Large intestine (tissue), 3 donors: ENCODE measurements around the gene ANKRD55. TPM values are rescaled to one million over a fixed set of nuclear protein-coding genes. Genes with fewer than 3 reads are reported as not detected.

Experiments
- DNase-seq, 2 donors: peaks; one replicate each; pipeline versions ENCODE4 v3.0.0 to v3.0.0-alpha.2; 2013
- H3K27ac ChIP-seq: one replicate; pipeline ENCODE4 v1.5.1; 2013; ENCODE audit warnings: low read length
- H3K27me3 ChIP-seq: 2 replicates; pipeline ENCODE4 v1.6.1; 2013; ENCODE audit warnings: low read length; ENCODE audit not compliant: control insufficient read depth, insufficient read depth
- H3K36me3 ChIP-seq: 2 replicates; pipeline ENCODE4 v1.6.1; 2013; ENCODE audit warnings: low read length; ENCODE audit not compliant: control insufficient read depth, insufficient read depth
- H3K4me1 ChIP-seq: one replicate; pipeline ENCODE4 v1.6.1; 2013; ENCODE audit warnings: low read length; ENCODE audit not compliant: control insufficient read depth, insufficient read depth
- H3K4me3 ChIP-seq: one replicate; pipeline ENCODE4 v1.5.1; 2013; ENCODE audit warnings: low read length
- H3K9me3 ChIP-seq: one replicate; pipeline ENCODE4 v1.6.1; 2013; ENCODE audit warnings: mild to moderate bottlenecking, low read depth, low read length, moderate library complexity; ENCODE audit not compliant: control insufficient read depth
- WGBS: methylation state at CpG from one replicate; pipeline ENCODE4 v1.1.5; 2013; ENCODE audit warnings: low lambda C conversion rate; ENCODE audit not compliant: insufficient coverage; 5-methylcytosine and 5-hydroxymethylcytosine counted together
- polyA plus RNA-seq: library from polyadenylated mRNA; unstranded; fragments of 120-200 nt; gene quantifications from one replicate; pipeline ENCODE4 v1.2.1, GENCODE V29; 2013

ANKRD55 gene
- polyA plus RNA-seq, 1 donor, result 0.18 TPM

DNA sequence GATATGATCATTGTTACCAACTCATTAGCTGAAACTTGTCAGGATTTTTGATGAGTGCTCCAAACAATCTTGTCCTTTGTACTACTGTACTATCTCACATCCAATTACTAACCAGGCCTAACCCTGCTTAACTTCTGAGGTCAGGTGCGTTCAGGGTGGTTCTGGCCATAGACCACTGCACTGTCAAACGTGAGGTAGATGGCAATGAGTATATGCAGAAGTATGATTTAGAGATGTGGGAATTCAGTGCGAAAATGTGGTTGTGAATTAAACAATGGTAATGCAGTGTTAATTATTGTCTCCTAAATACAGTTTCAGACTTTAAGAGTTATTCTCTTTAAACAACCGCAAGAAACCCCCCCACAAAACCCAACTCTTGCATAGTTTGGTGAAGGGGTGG is 86.5 kb downstream of the ANKRD55 start:
- no peak for DNase-seq

DNA sequence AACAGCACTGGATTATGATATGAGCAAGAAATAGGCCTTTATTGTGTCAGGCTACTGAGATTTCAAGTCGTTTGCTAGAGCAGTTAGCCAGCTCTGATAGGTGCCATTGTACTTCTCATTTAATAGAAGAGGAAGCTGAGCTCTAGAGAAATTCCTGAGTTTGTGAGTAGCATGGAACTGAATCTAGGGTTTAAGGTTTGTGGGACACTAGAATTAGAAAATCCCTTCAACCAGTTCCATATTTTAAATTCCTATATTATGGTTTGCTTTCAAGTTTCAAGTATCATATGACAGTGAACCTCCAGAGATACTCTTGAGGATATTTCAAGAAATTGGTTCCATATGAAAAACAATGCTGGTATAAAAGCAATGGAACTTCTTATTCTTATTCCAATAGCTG is 87.6 kb downstream of the ANKRD55 start:
- peaks cover 13% of the 10 kb centered on the region for H3K4me1 ChIP-seq
- H3K9me3 ChIP-seq, result no peaks in the 10 kb centered on the region
- H3K4me3 ChIP-seq, result no peak overlapping the region
- H3K36me3 ChIP-seq, result no peaks in the 10 kb centered on the region
- WGBS, result no CpG with 5 or more reads among the region's 1 CpG
- DNase-seq, result no peak
- H3K27ac ChIP-seq, result no peak overlapping the region
- no peaks in the 10 kb centered on the region for H3K27me3 ChIP-seq

More for the DNA sequence above, 86.5 kb downstream of the ANKRD55 start:
- Histone ChIP-seq H3K27me3 (no peaks in the 10 kb centered on the region), H3K27ac (no peak overlapping the region), H3K4me1 (peaks cover 13% of the 10 kb centered on the region), H3K36me3 (no peaks in the 10 kb centered on the region), H3K9me3 (no peaks in the 10 kb centered on the region), H3K4me3 (no peak overlapping the region)
- WGBS, result 78% methylated on average over 4 of the region's 4 CpGs

DNA sequence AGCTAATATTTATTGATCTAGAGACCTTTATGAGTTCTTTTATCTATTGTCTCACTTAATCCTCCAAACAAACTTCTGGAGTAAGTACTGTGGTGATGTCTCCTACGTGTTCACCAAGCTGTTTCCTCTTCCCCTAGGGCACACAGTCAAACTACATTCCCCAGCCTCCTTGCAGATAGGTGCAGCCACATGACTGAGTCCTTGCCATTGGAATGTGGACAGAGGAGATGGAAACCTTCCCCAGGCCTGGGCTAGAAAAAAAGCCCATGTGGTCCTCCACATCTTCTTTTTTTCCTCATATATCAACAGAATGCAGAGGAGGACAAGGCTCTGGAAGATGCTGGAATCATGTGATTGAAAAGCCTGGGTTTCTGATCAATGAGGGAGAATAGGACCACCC is 88.0 kb downstream of the ANKRD55 start:
- WGBS, result no CpG with 5 or more reads among the region's 1 CpG
- no peak for DNase-seq
- H3K4me3 ChIP-seq, result no peak overlapping the region
- no peaks in the 10 kb centered on the region for H3K9me3 ChIP-seq
- no peak overlapping the region for H3K27ac ChIP-seq
- no peaks in the 10 kb centered on the region for H3K36me3 ChIP-seq
- no peaks in the 10 kb centered on the region for H3K27me3 ChIP-seq
- H3K4me1 ChIP-seq, result peaks cover 13% of the 10 kb centered on the region

DNA sequence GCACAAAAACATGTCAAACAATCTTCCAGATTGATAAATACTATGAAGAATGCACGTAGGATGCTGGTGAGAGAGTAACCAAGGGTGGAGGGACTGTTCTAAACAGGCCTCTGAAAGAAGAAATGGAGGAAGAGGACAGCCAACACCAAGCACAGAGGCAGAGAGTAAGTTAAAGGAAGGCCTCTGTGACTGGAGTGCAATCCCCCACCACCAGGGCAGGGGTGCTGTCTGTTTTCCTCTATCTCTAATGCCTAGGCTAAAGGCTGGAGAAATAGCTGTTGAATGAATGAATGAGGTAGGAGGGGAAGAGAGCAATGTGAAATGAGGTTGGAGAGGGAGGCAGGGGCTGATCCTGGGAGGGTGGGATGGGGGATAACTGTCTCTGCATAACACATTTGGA is 88.9 kb downstream of the ANKRD55 start:
- Histone ChIP-seq H3K4me3 (no peak overlapping the region), H3K36me3 (no peaks in the 10 kb centered on the region), H3K27ac (no peak overlapping the region), H3K4me1 (peaks cover 13% of the 10 kb centered on the region), H3K9me3 (no peaks in the 10 kb centered on the region), H3K27me3 (no peaks in the 10 kb centered on the region)
- WGBS, result 100% methylated on average over 1 of the region's 1 CpG
- no peak for DNase-seq

DNA sequence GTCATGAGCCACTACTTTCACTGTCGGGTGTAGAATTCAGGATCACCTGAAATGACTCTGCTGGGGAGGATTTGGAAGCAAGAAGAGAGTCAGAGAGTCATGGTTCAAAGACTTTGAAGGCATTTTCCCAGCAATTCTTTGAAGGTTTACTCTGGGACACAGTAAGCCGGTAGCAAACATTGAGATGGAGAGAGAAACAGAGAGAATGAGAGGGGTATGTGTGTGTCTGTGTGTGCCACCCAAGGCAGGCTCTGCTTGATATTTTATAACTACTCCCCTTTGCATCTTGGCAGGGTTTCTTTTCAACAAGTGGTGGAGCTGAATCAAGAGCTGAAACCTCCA is 89.8 kb downstream of the ANKRD55 start:
- H3K27me3 ChIP-seq, result no peaks in the 10 kb centered on the region
- no peak overlapping the region for H3K27ac ChIP-seq
- WGBS, result no CpG with 5 or more reads among the region's 2 CpGs
- no peaks in the 10 kb centered on the region for H3K9me3 ChIP-seq
- no peaks in the 10 kb centered on the region for H3K36me3 ChIP-seq
- peaks cover 13% of the 10 kb centered on the region for H3K4me1 ChIP-seq
- DNase-seq, result no peak
- H3K4me3 ChIP-seq, result no peak overlapping the region

DNA sequence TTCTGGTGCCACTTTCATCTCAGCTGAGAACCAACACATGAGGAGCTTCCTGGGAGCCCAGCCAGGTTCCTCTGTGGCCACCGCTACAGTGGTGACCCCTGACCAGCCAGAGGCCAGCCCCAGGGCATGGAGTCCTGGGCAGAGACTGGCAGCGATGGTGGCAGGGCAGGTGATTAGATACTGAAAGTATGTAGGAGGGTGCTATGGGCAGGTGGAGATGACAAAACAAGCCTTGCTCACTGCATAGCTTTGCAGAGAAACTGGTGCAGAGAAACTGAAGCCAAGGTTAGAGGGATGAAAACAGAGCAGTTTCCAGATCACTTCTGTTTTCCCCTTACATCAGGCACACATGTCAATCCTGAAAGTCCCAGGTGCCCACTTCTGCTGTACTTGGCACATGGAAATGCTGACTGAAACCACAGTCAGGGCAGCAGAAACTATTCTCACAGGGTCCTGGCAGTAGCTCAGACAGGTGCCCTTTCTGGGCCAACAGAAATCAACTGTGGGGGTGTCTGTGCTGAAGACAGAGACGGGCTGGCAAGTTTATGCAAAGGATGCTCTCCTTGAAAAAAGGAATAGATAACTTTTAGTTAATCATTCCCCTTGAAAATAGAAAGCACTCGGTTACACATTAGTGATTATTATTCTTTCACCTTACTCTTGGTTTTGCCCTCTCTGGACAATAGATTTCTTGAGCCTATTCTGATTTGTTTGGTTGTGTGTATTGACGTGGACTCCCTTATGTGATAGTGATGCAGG is 90.3 kb downstream of the ANKRD55 start:
- no peak for DNase-seq
- H3K4me3 ChIP-seq, result no peak overlapping the region
- H3K27ac ChIP-seq, result no peak overlapping the region

DNA sequence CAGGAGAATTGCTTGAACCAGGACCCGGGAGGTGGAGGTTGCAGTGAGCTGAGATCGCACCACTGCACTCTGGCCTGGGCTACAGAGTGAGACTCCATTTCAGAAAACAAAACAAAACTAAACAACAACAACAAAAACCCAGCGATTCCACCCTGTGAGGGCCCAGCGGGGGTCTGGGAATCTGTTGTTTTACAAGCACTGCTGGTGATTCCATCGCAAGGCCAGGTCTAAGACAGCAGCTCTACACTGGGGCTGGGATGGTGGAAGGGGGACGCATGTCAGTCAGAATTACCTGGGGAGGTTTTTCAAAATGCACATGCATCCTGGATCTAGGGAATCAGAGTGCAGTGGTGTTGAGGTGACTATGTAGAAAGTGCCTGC is 90.9 kb downstream of the ANKRD55 start:
- Histone ChIP-seq H3K4me1 (peaks cover 13% of the 10 kb centered on the region), H3K9me3 (no peaks in the 10 kb centered on the region), H3K27me3 (no peaks in the 10 kb centered on the region), H3K36me3 (no peaks in the 10 kb centered on the region), H3K27ac (no peak overlapping the region), H3K4me3 (no peak overlapping the region)
- WGBS, result 100% methylated on average over 1 of the region's 6 CpGs
- no peak for DNase-seq

More for the DNA sequence above, 90.3 kb downstream of the ANKRD55 start:
- WGBS, result 30% methylated on average over 2 of the region's 5 CpGs
- no peaks in the 10 kb centered on the region for H3K27me3 ChIP-seq
- no peaks in the 10 kb centered on the region for H3K9me3 ChIP-seq
- H3K4me1 ChIP-seq, result peaks cover 13% of the 10 kb centered on the region
- H3K36me3 ChIP-seq, result no peaks in the 10 kb centered on the region

DNA sequence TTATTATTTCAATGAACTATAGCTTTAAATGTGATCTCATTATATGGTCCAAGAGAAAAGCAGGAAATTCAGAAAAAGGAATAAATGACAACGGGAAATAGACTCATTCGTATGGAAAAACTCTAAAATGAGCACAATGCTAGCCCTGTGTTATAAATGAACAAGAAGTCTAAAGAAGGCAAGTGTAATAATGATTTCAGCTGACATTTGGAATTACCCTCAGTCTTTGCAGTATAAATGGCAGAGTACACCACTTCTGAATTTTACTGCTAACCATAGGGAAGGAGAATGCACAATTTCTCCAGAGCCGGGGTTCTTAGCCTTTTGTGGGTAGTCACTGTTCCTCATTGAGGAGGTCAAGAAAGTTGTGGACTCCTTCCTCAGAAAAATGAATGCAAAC is 93.1 kb downstream of the ANKRD55 start:
- WGBS, result 83% methylated on average over 2 of the region's 3 CpGs
- H3K4me3 ChIP-seq, result no peak overlapping the region
- no peak for DNase-seq
- H3K9me3 ChIP-seq, result no peaks in the 10 kb centered on the region
- no peak overlapping the region for H3K27ac ChIP-seq
- H3K36me3 ChIP-seq, result no peaks in the 10 kb centered on the region
- H3K27me3 ChIP-seq, result no peaks in the 10 kb centered on the region
- peaks cover 13% of the 10 kb centered on the region for H3K4me1 ChIP-seq

DNA sequence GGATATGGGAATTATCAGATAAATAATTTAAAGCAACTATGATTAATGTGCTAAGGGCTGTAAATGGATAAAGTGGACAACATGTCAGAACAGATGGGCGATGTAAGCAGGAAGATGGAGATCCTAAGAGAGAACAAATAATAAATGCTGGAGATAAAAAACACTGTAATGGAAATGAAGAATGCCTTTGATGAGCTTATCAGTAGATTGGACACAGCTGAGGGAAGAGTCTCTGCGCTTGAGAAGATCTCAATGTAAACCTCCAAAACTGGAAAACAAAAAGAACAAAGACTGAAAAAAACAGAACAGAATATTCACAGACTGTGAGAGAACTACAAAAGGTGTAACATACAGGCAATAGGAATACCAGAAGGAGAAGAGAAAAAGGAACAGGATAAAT is 102.5 kb downstream of the ANKRD55 start:
- H3K27ac ChIP-seq, result no peak overlapping the region
- no peaks in the 10 kb centered on the region for H3K27me3 ChIP-seq
- no peak overlapping the region for H3K4me3 ChIP-seq
- no peaks in the 10 kb centered on the region for H3K36me3 ChIP-seq
- WGBS, result 95% methylated on average over 2 of the region's 2 CpGs
- no peak for DNase-seq
- H3K4me1 ChIP-seq, result peaks cover 9% of the 10 kb centered on the region
- H3K9me3 ChIP-seq, result peaks cover 9% of the 10 kb centered on the region

DNA sequence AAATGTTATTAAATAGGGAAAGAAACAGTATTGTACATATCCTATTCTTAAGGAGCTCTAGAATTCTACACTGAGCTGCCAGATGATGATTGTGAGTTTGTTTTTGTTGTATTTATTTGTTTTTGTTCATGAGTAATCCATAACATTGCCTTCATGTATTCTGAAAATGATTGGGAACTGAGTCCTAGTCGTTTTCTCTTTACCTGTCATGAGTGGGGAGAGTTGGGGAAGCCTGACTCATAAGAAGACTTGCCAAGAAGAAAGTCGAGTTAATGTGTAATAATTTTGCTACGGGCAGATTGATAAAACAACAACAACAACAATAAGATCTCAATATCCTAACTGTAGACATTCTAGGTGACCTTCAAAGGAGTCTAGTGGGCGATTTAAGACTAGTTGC is 103.8 kb downstream of the ANKRD55 start:
- H3K36me3 ChIP-seq, result no peaks in the 10 kb centered on the region
- H3K27me3 ChIP-seq, result no peaks in the 10 kb centered on the region
- no peak for DNase-seq
- WGBS, result 100% methylated on average over 1 of the region's 4 CpGs
- peaks cover 16% of the 10 kb centered on the region for H3K4me1 ChIP-seq
- peaks cover 9% of the 10 kb centered on the region for H3K9me3 ChIP-seq
- H3K4me3 ChIP-seq, result no peak overlapping the region
- no peak overlapping the region for H3K27ac ChIP-seq

DNA sequence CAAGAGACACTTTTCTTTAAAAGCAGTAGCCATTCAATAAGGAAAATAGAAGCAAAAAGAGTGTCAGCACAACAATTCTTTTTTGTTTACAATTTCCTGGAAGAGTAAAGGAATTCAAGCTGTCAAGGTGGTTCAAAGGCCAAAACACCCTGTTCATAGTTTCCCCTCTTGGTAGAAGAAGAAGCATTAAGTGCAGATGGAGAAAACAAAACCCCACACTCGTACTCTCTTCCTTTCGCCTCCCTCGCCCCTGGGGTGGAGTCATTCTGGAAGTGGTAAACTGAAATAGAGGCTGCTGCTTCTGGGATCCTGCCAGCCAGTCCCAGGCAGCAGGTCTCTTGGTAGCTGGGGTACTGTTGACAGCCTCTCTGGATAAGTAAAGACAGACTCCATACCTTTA is 105.0 kb downstream of the ANKRD55 start:
- H3K27ac ChIP-seq, result no peak overlapping the region
- WGBS, result no CpG with 5 or more reads among the region's 3 CpGs
- H3K27me3 ChIP-seq, result no peaks in the 10 kb centered on the region
- peaks cover 21% of the 10 kb centered on the region for H3K4me1 ChIP-seq
- H3K9me3 ChIP-seq, result peaks cover 9% of the 10 kb centered on the region
- no peak overlapping the region for H3K4me3 ChIP-seq
- peak in 1 of 2 donors; percentile 54 for DNase-seq
- H3K36me3 ChIP-seq, result no peaks in the 10 kb centered on the region
